AG04450 (cell line): Measurements from ENCODE around the gene SDHA. TPM values are rescaled to one million over a fixed set of nuclear protein-coding genes. Genes with fewer than 3 reads are reported as not detected.

Experiments
- CTCF ChIA-PET: fragments of 300-600, 350-600 bp; formaldehyde crosslinking; extraction: SDS; loops from one replicate; lab custom pipeline; 2022; ENCODE audit warnings: antibody characterized with exemption, inconsistent platforms; lab: Charles Lee
- POLR2A ChIA-PET: fragments of 350-600 bp; formaldehyde crosslinking; extraction: SDS; loops from one replicate; lab custom pipeline; 2021; ENCODE audit warnings: antibody characterized with exemption, inconsistent platforms; lab: Yijun Ruan, JAX
- DNase-seq: peaks from one replicate; pipeline ENCODE4 v3.0.0-alpha.2; 2011; ENCODE audit warnings: low read depth, low spot score
- H3K27ac ChIP-seq: one replicate; pipeline ENCODE4 v1.5.1; 2012; ENCODE audit warnings: low read depth, low read length, control low read depth
- H3K27me3 ChIP-seq: one replicate; pipeline ENCODE4 v1.6.0; 2012; ENCODE audit warnings: low read length; ENCODE audit not compliant: control insufficient read depth, insufficient read depth
- H3K4me3 ChIP-seq: 2 replicates; pipeline ENCODE4 v1.5.1; 2011; ENCODE audit warnings: mild to moderate bottlenecking, low read depth, low read length, control low read depth
- H3K9me3 ChIP-seq: 2 replicates; pipeline ENCODE4 v1.5.1; 2012; ENCODE audit warnings: low read length; ENCODE audit not compliant: control insufficient read depth, insufficient read depth
- CTCF ChIP-seq: IDR thresholded peaks from 2 replicates; pipeline ENCODE4 v1.5.1; 2011; ENCODE audit warnings: low read depth, low read length, control low read depth, inconsistent platforms
- polyA plus RNA-seq: library from polyadenylated mRNA; depleted of rRNA; stranded (reverse); fragments of >200 nt; gene quantifications from 2 replicates; pipeline ENCODE4 v1.2.3, GENCODE V29; 2011

The SDHA gene
- polyA plus RNA-seq, 1 experiment: 116 TPM

- no peak for DNase-seq
- POLR2A ChIA-PET: no interaction called here
- Histone ChIP-seq H3K27ac (no peak overlapping the region), H3K27me3 (peaks cover 12% of the 10 kb centered on the region), H3K4me3 (no peak overlapping the region), H3K9me3 (no peaks in the 10 kb centered on the region; the same call in 1 of the 2 replicates)
- no peak for TF ChIP-seq CTCF
- CTCF ChIA-PET: no interaction called here
These were observed 37.0 kb upstream of the SDHA start for GRCh38 chr5:181160-181559.

GRCh38 chr5:181566-181965, 36.6 kb upstream of the SDHA start:
- DNase-seq: no peak
- ChIA-PET CTCF (no interaction called here), POLR2A (no interaction called here)
- Histone ChIP-seq H3K27ac (no peak overlapping the region), H3K27me3 (peaks cover 12% of the 10 kb centered on the region), H3K4me3 (no peak overlapping the region), H3K9me3 (no peaks in the 10 kb centered on the region; the same call in 1 of the 2 replicates)
- TF ChIP-seq CTCF: no peak

GRCh38 chr5:182126-182525, 36.0 kb upstream of the SDHA start:
- no peak overlapping the region for H3K27ac ChIP-seq
- H3K4me3 ChIP-seq: no peak overlapping the region
- no peaks in the 10 kb centered on the region; the same call in 1 of the 2 replicates for H3K9me3 ChIP-seq
- DNase-seq: no peak
- TF ChIP-seq CTCF: no peak
- peaks cover 12% of the 10 kb centered on the region for H3K27me3 ChIP-seq
- CTCF ChIA-PET: no interaction called here
- POLR2A ChIA-PET: no interaction called here

- DNase-seq: no peak
- ChIA-PET POLR2A (no interaction called here), CTCF (no interaction called here)
- no peak overlapping the region for H3K4me3 ChIP-seq
- H3K27ac ChIP-seq: no peak overlapping the region
- no peak for TF ChIP-seq CTCF
- H3K27me3 ChIP-seq: peaks cover 3% of the 10 kb centered on the region
- H3K9me3 ChIP-seq: no peaks in the 10 kb centered on the region; the same call in 1 of the 2 replicates
These were observed 33.6 kb upstream of the SDHA start for GRCh38 chr5:184471-184870.

GRCh38 chr5:185095-186070, 32.7 kb upstream of the SDHA start:
- TF ChIP-seq CTCF: no peak
- POLR2A ChIA-PET: no interaction called here
- Histone ChIP-seq H3K4me3 (no peak overlapping the region), H3K27ac (no peak overlapping the region), H3K9me3 (no peaks in the 10 kb centered on the region; the same call in 1 of the 2 replicates), H3K27me3 (peaks cover 4% of the 10 kb centered on the region)
- CTCF ChIA-PET: no interaction called here
- no peak for DNase-seq
